OCI-LY1 (cell line): ENCODE data around the gene ADRA2A.

Experiments
- EZH2 ChIP-seq: fragments of 200-600 bp; sonication (generic), shearing (Covaris generic); IDR thresholded peaks from 2 replicates; pipeline ENCODE4 v1.8.0; 2017; ENCODE audit warnings: borderline replicate concordance, mixed run types, mild to moderate bottlenecking, antibody characterized with exemption, low read length, moderate library complexity, mixed read lengths
- TF ChIP-seq, protein P1 (sequence below): fragments of 200-600 bp; sonication (generic), shearing (Covaris generic); IDR thresholded peaks from 2 replicates; pipeline ENCODE4 v1.5.1; 2017; ENCODE audit warnings: mild to moderate bottlenecking, antibody characterized with exemption, low read length, moderate library complexity, mixed read lengths

- TF ChIP-seq, protein P1, sequence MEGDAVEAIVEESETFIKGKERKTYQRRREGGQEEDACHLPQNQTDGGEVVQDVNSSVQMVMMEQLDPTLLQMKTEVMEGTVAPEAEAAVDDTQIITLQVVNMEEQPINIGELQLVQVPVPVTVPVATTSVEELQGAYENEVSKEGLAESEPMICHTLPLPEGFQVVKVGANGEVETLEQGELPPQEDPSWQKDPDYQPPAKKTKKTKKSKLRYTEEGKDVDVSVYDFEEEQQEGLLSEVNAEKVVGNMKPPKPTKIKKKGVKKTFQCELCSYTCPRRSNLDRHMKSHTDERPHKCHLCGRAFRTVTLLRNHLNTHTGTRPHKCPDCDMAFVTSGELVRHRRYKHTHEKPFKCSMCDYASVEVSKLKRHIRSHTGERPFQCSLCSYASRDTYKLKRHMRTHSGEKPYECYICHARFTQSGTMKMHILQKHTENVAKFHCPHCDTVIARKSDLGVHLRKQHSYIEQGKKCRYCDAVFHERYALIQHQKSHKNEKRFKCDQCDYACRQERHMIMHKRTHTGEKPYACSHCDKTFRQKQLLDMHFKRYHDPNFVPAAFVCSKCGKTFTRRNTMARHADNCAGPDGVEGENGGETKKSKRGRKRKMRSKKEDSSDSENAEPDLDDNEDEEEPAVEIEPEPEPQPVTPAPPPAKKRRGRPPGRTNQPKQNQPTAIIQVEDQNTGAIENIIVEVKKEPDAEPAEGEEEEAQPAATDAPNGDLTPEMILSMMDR: no peak
- TF ChIP-seq EZH2: no peak
Measured at GRCh38 chr10:111117528-111118277, 40.9 kb downstream of the ADRA2A start.
